ENCODE measurements around the gene PLOD3.
"Not testable (repeated sequence)": the region's sequence is repeated elsewhere in the genome, so short reads cannot be mapped to it uniquely, and the experiment has no call there.

PLOD3 gene

DNA sequence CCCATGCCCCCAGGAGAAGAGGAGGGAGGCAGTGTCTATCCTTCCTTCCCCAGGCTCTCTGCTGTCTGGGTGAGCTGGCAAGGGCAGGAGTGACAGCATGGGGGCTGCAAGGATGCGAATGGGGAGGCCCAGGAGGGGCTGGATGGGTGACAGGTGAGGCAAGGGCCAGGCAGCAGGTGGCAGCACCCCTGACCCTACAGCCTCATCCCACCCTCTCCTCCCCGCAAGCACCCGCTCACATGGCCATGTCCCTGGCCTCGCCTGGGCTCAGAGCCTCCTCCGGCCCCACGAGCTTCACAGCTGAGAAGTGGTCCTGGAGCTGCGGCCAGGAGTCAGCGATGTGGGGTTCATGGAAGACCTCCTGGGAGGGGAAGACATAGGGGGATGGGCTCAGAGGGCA is 5.4 kb downstream of the PLOD3 start:
- no peak for DNase-seq (ENCODE audit: low spot score)

DNA sequence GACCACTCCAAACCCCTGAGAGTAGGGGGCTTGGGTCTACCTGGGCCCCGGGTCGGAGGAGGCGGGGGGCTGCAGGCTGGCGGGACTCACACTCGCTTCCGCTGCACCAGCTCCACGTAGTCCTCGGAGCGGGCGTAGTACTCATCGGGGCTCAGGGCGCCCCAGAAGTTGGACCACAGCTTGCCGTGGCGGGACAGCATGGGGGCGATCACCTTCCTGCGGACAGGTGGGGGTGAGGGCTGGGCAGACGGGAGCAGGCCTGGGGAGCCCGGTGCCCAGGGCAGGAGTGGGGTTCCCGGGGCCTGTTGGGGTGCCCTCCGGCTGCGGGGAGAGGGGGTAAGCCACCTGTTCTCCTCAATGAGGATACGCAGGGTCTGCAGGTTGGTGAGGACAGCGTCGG is 5.9 kb downstream of the PLOD3 start:
- DNase-seq (ENCODE audit: low spot score): no peak

DNA sequence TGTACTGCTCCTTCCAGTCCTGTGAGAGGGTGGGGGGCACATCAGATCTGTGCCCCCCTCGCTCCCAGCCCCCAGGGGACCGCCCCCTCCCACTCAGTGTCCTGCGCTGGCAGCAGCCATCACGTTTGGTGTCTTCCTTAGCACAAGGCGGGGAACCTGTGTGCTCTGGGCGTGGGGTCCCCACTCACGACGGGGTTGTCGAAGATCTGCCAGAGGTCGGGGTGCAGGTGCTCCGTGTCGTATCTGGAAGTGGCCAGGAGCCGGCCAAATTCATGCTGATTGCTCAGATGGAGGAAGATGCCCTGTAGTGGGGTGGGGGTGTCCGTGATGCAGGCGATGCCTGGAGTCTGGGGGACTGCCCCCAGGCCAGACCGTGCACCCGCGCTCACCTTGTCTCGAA is 7.2 kb downstream of the PLOD3 start:
- no peak for DNase-seq (ENCODE audit: low spot score)

- DNase-seq (ENCODE audit: low spot score): no peak
Observed at GRCh38 chr7:101208794-101209193, 8.6 kb downstream of the PLOD3 start.

GRCh38 chr7:101207459-101207858 is 9.9 kb downstream of the PLOD3 start:
- no peak for DNase-seq (ENCODE audit: low spot score)

GRCh38 chr7:101206665-101207042 is 10.7 kb downstream of the PLOD3 start:
- DNase-seq (ENCODE audit: low spot score): no peak

- no peak for DNase-seq (ENCODE audit: low spot score)
Observed at GRCh38 chr7:101205901-101206664, 11.3 kb downstream of the PLOD3 start.

DNA sequence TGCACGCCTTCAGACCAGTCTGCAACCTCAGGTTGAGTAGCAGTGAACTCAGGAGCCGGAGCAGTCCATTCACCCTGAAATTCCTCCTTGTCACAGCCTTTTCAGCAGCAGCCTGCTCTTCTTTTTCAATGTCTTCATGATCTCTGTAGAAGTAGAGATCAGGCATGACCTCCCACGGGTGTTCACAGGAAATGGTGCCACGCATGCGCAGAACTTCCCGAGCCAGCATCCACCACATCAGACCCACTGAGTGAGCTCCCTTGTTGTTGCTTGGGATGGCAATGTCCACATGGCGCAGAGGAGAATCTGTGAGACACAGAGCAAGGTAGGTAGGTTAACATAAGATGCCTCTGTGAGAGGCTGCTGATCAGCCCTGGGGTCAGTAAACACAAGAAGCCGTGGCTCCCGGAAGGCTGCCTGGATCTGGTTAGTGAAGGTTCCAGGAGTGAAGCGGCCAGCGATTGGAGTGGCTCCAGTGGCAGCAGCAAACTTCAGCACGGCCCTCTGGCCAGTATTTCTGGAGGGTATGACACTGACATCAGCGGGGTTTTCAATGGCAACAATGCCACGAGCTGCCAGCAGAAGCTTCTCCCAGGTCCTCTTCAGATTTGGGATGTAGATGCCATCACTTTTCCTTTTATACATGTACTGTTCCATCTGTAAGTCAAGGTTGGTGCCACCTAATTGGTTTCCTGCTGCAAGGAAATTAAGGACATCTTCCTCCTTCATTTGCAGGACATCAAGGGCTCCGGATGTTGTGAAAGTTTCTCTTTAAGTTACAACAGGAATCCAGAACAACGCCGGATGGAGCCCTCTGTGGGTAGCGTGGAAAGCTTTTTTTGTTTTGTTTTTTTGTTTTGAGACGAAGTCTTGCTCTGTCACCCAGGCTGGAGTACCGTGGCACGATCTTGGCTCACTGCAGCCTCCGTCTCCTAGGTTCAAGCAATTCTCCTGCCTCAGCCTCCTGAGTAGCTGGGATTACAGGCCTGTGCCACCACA is 13.3 kb downstream of the PLOD3 start:
- not testable (repeated sequence) for DNase-seq (ENCODE audit: low spot score)

DNA sequence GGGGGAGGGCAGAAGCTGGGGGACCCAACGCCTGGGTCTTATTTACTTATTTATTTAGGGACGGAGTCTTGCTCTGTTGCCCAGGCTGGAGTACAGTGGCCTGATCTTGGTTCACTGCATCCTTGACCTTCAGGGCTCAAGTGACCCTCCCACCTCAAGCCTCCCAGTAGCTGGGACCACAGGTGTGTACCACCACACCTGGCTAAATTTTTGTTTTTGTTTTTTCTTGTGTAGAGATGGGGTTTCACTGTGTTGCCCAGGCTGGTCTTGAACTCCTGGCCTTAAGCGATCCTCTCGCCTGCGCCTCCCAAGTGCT is 14.8 kb downstream of the PLOD3 start:
- DNase-seq (ENCODE audit: low spot score): no peak

DNA sequence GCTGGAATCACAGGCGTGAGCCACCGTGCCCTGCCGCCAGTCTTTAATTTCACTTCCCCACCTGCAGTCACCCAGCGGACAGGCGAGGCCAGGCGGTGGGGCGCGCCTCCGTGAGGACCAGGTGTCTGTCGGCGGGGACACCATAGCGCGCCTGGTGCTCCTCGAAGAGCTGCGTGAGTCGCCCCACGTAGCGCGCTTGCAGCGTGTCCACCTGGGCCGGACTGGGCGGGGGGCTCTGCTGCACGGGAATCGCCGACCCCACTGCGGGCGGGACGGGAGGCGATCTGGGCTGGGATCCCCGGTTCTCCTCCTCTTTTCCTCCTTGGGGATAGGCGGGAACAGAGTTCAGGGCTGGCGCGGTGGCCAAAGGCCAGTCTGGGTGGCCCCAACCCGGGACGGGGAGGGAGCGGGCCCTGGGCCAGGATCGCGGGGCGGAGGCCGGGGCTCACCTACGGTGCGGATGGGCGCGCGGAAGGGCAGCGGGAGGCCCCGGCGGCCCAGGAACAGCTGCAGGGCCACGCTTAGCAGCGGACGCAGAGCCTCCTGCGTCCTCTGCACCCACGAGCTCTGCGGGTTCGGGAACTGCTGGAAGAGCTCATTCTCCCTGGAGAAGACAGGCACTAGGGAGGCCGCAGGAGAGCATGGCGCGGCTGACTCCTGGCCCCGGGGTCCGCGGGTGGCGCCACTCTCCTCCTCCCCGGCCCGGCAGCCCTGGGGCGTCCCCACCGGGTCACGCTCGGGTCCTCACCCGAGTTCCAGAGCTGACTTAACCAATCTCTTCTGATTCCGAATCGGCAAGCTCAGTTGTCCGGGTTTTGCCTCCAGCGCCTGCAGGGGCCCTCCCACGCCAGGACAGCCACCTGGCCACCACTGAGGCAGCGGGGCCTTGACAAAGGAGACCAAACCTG is 15.4 kb downstream of the PLOD3 start:
- no peak for DNase-seq (ENCODE audit: low spot score)

GRCh38 chr7:101200862-101201599 is 16.4 kb downstream of the PLOD3 start, which contains the start of gene MOGAT3:
MOGAT3 (minus strand) TSS chr7:101201036; CDS start chr7:101200854, 182 bp downstream.
- DNase-seq (ENCODE audit: low spot score): no peak

DNA sequence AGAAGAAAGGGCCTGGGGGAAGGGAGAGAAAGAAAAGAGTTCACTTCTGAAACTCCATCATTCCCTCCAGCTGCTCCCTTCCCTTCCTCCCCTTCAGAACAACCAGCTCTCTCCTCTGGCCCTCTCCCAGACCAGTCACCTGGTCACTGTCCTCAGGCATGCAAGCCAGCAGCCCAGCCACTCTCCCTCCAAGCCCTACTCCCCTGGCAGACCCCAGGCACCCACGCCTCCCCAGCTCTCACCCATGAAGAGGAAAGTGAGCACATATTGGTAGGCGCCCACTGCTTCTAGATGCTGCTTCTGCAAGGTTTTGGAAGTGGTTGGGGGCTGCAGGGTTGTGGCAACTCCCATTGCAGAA is 16.9 kb downstream of the PLOD3 start:
- DNase-seq (ENCODE audit: low spot score): no peak

DNA sequence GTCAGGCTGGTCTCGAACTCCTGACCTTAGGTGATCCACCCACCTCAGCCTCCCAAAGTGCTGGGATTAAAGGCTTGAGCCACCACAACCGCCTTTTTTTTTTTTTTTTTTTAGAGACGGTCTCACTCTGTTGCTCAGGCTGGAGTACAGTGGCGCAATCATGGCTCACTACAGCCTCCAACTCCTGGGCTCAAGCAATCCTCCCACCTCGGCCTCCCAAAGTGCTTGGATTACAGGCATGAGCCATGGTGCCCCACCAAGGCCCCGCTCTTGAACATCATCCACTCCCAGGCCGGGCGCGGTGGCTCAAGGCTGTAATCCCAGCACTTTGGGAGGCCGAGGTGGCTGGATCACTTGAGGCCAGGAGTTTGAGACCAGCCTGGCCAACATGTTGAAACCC is 17.9 kb downstream of the PLOD3 start:
- not testable (repeated sequence) for DNase-seq (ENCODE audit: low spot score)

DNA sequence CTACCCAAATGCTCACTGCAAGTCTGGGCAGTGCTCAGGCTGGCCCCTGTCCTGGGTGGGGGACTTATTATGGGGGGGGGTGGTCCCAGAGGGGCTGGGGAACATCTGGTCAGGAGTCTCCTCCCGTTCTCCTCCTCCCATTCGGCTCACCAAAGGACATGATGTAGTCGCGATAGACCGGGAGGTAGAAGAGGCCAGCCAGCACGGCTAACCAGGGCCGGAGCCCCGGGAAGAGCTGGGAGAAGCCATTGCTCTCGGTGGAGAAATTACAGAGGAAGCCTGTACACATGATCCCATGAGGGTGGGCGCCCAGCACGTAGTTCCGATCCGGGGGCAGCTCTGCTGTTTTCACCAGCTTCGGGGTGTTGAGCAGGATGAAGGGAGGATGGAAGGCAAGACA is 18.9 kb downstream of the PLOD3 start:
- DNase-seq (ENCODE audit: low spot score): no peak

- no peak for DNase-seq (ENCODE audit: low spot score)
Observed at GRCh38 chr7:101197991-101198390, 19.4 kb downstream of the PLOD3 start.

- DNase-seq (ENCODE audit: low spot score): no peak
Observed at GRCh38 chr7:101195884-101196283, 21.5 kb downstream of the PLOD3 start.

- DNase-seq (ENCODE audit: low spot score): no peak
Observed at GRCh38 chr7:101189109-101189508, 28.3 kb downstream of the PLOD3 start.

- DNase-seq (ENCODE audit: low spot score): peak; percentile 52
Observed at GRCh38 chr7:101186844-101187428, 30.4 kb downstream of the PLOD3 start.

GRCh38 chr7:101186194-101186593 is 31.2 kb downstream of the PLOD3 start:
- no peak for DNase-seq (ENCODE audit: low spot score)

DNA sequence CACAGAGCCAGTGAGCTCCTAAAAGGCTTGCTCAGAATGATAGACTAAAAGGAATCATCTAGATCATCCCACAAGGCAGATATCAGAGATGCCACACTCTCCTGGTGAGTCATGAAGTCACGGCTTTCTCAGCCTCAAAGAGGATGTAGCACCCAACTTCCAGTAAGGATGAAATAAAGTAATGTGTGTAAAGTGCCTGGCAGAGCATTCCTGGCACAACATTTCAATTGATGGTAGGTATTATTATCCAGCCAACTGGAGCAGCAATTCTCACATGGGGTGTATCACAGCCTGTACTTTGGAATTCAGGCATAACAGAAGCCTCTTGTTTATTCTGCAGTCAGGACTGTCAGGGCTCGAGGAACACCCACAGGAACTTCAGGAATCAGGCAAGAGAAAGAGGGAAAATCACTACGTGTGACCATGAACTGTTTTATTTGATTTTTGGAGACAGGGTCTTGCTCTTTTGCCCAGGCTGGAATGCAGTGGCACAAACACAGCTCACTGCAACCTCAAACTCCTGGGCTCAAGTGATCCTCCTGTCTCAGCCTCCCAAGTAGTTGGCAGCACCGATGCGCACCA is 32.0 kb downstream of the PLOD3 start:
- DNase-seq (ENCODE audit: low spot score): no peak

All from NAMALWA (cell line).